Colonic mucosa (tissue), 4 donors: Measurements from ENCODE around the gene HPS6. TPM values are rescaled to one million over a fixed set of nuclear protein-coding genes. Genes with fewer than 3 reads are reported as not detected.

Experiments used
- DNase-seq: peaks from one replicate; pipeline ENCODE4 v3.0.0-alpha.2; 2020
- H3K27ac ChIP-seq: fragments of 200-600 bp; one replicate; pipeline ENCODE4 v1.8.0; 2021
- H3K27me3 ChIP-seq: fragments of 200-600 bp; one replicate; pipeline ENCODE4 v1.8.0; 2021
- H3K36me3 ChIP-seq: fragments of 200-600 bp; one replicate; pipeline ENCODE4 v1.8.0; 2021
- H3K4me1 ChIP-seq: fragments of 200-600 bp; one replicate; pipeline ENCODE4 v1.8.0; 2021; ENCODE audit warnings: mild to moderate bottlenecking
- H3K4me3 ChIP-seq: fragments of 200-600 bp; one replicate; pipeline ENCODE4 v1.8.0; 2021
- H3K9ac ChIP-seq, 2 donors: one replicate each; pipeline ENCODE4 v1.7.0; 2013; ENCODE audit warnings: control low read depth in 2 of 2, low read depth in 2 of 2, low read length in 2 of 2
- H3K9me3 ChIP-seq: fragments of 200-600 bp; one replicate; pipeline ENCODE4 v1.8.0; 2021
- intact Hi-C: fragments of 100-400 bp; cut with DNase I; formaldehyde crosslinking; loops from one replicate; pipeline ENCODE4 v1.14.1; 2022
- total RNA-seq, 2 donors: library from RNA; stranded (reverse); fragmentation: NEBNext Ultra II Directional in 1 of 2; extraction: Animal tissue kit (Norgen Biotek cat#: 25700) in 1 of 2; gene quantifications; one replicate each; pipeline ENCODE4 v1.2.1, GENCODE V29; 2021
- TF ChIP-seq, protein P1 (sequence below): fragments of 200-600 bp; IDR thresholded peaks from one replicate; pipeline ENCODE4 v1.8.0; 2022; ENCODE audit warnings: antibody characterized with exemption, mild to moderate bottlenecking
- donor health status: healthy.
- donor health status: DM: no; HTN: no; CAD: no.
- donor health status: DM: no; HTN: no; CAD: no.

HPS6 gene
- 10 to 100 TPM; 21.9 to 26.6 TPM for total RNA-seq

DNA sequence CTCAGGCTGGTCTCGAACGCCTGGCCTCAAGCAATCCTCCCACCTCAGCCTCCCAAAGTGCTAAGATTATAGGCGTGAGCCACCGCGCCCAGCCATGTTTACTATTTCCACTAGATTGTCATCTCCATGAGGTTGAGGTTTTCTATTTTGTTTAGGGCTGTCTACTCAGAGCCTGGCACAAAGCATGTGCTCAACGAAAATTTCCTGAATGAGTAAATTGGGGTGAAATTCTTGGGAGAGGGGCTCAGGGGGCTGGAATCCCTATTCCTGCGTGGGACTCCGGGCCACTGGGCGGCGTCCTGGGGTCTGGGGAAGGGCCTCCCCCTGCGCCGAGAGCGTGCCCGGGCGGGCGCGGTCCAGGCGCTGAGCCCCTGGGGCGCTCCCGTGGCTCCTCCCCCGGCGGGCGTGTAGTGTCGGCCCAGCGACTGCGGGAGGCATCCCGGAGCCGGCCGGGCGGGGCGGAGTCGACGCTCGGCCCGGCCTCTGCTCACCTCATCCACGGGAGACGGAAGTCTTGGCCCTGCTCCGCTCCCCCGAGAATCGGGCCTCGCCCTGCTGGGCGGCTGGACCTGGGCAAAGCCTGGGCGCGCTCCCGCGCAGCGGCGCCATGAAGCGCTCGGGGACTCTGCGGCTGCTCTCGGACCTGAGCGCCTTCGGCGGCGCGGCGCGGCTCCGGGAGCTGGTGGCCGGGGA lies at the start of gene HPS6:
Gene HPS6, plus strand, starts transcription at position 482 of the 693 bp plus-strand sequence. Its CDS starts 126 bp downstream, at position 608.
- peak within 1 kb of the TSS; percentile 95 for H3K27ac ChIP-seq
- no peaks in the 10 kb centered on the region for H3K36me3 ChIP-seq
- intact Hi-C loops = no loop called here
- peaks cover 25% of the 10 kb centered on the region for H3K4me1 ChIP-seq
- peak within 1 kb of the TSS; percentile 94 to 98 for H3K9ac ChIP-seq
- no peaks in the 10 kb centered on the region for H3K27me3 ChIP-seq
- DNase-seq = peak; percentile 94
- peak within 1 kb of the TSS; percentile 99 for H3K4me3 ChIP-seq
- H3K9me3 ChIP-seq = no peaks in the 10 kb centered on the region
- TF ChIP-seq, protein P1, sequence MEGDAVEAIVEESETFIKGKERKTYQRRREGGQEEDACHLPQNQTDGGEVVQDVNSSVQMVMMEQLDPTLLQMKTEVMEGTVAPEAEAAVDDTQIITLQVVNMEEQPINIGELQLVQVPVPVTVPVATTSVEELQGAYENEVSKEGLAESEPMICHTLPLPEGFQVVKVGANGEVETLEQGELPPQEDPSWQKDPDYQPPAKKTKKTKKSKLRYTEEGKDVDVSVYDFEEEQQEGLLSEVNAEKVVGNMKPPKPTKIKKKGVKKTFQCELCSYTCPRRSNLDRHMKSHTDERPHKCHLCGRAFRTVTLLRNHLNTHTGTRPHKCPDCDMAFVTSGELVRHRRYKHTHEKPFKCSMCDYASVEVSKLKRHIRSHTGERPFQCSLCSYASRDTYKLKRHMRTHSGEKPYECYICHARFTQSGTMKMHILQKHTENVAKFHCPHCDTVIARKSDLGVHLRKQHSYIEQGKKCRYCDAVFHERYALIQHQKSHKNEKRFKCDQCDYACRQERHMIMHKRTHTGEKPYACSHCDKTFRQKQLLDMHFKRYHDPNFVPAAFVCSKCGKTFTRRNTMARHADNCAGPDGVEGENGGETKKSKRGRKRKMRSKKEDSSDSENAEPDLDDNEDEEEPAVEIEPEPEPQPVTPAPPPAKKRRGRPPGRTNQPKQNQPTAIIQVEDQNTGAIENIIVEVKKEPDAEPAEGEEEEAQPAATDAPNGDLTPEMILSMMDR = no peak

DNA sequence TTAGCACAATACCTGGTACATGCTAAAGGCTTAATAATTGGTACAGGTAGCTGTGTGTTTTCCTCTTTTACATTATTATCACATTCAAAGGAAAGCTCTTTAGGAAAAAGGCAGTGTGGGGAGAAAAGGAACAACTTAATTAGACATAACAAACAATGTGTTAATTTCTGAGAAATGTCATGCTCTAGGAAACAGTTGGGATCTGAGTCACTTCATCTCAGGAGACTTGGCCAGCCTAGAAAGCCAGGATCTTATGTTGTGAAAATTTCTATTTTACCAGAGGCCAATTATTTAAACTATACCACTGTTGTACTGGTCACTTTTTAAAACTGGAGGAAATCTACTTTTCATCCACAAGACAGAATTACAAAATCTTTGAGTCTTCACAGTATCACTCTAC lies 48.7 kb upstream of the HPS6 start:
- intact Hi-C loops = no loop called here
- TF ChIP-seq, protein P1 = no peak

DNA sequence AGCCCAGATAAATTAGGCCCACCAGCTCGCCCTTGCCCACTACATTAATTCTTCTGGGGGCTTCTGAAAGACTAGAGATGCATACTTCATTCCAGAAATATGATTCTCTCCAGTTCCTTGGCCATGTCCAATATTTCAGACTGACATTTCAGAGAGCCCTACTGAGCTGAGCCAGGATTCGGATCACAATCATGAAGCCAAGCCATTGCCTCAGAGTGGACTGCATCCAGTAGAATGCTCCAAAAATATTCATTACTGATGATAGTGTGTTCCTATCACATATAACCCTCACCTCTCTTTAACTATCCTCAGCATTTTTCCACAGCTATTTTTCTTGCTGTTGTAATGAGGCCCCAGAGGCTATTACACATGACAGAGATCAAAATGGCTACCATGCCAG lies 47.9 kb upstream of the HPS6 start:
- DNase-seq = no peak
- TF ChIP-seq, protein P1 = no peak
- H3K9me3 ChIP-seq = no peaks in the 10 kb centered on the region
- H3K36me3 ChIP-seq = peaks cover 6% of the 10 kb centered on the region
- H3K4me3 ChIP-seq = no peak overlapping the region
- no peak overlapping the region for H3K9ac ChIP-seq
- H3K4me1 ChIP-seq = no peaks in the 10 kb centered on the region
- H3K27ac ChIP-seq = no peak overlapping the region
- intact Hi-C loops = no loop called here
- H3K27me3 ChIP-seq = no peaks in the 10 kb centered on the region

More for the DNA sequence above, 48.7 kb upstream of the HPS6 start:
- no peaks in the 10 kb centered on the region for H3K4me1 ChIP-seq
- H3K36me3 ChIP-seq = peaks cover 6% of the 10 kb centered on the region
- DNase-seq = no peak
- no peak overlapping the region for H3K4me3 ChIP-seq
- H3K27me3 ChIP-seq = no peaks in the 10 kb centered on the region
- H3K9me3 ChIP-seq = no peaks in the 10 kb centered on the region
- H3K27ac ChIP-seq = no peak overlapping the region
- H3K9ac ChIP-seq = no peak overlapping the region

DNA sequence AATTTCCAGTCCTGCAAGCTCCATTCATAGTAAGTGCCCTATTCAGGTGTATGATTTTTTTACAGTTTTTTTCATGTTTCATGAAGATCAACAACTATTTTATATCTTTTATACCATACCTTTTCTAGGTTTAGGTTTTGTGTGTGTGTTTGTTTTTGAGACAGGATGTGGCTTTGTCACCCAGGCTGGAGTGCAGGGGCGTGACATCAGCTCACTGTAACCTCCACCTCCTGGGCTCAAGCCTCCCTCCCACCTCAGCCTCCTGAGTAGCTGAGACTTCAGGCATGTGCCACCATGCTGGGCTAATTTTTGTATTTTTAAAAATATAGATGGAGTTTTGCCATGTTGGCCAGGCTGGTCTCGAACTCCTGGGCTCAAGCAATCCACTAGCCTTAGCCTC lies 44.2 kb upstream of the HPS6 start:
- H3K36me3 ChIP-seq = peaks cover 6% of the 10 kb centered on the region
- no peak for DNase-seq
- no peak overlapping the region for H3K9ac ChIP-seq
- no peaks in the 10 kb centered on the region for H3K27me3 ChIP-seq
- H3K9me3 ChIP-seq = no peaks in the 10 kb centered on the region
- TF ChIP-seq, protein P1 = no peak
- intact Hi-C loops = no loop called here
- no peaks in the 10 kb centered on the region for H3K4me1 ChIP-seq
- H3K4me3 ChIP-seq = no peak overlapping the region
- no peak overlapping the region for H3K27ac ChIP-seq

DNA sequence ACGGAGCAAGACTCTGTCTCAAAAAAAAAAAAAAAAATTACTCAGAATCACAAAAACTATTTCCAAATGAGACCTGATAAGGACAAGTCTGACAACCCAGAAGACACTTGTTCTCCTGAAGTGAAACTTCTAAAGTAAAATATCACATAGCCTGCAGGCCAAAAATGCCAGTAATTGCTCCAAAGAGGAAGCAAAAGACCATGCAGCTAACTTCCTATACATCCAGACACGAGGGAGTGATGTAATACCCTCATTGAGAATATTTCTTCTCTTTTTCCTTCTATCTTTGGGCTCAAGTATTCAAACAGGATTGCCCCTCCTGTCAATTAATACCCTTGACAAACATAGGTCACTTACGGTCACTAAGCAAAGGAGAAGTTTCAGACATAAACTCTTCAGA lies 40.4 kb upstream of the HPS6 start:
- Histone ChIP-seq H3K36me3 (no peaks in the 10 kb centered on the region), H3K4me1 (no peaks in the 10 kb centered on the region), H3K4me3 (no peak overlapping the region), H3K27ac (no peak overlapping the region), H3K9me3 (no peaks in the 10 kb centered on the region), H3K27me3 (no peaks in the 10 kb centered on the region), H3K9ac (no peak overlapping the region)
- TF ChIP-seq, protein P1 = no peak
- intact Hi-C loops = no loop called here
- DNase-seq = no peak
